Brain microvascular endothelial cell (primary cell): ENCODE results near the gene ITGB5.

Source experiments
- DNase-seq: peaks from one replicate; pipeline ENCODE4 v3.0.0-alpha.2; 2020
- H3K27ac ChIP-seq: fragments of 250-450 bp; sonication (Bioruptor Pico); 2 replicates; pipeline ENCODE4 v1.5.1; 2020; ENCODE audit warnings: mild to moderate bottlenecking, moderate library complexity
- H3K27me3 ChIP-seq: fragments of 250-450 bp; sonication (Bioruptor Pico); replicated peaks from 2 replicates; pipeline ENCODE4 v1.5.1; 2020; ENCODE audit warnings: mild to moderate bottlenecking
- H3K36me3 ChIP-seq: fragments of 250-450 bp; sonication (Bioruptor Pico); replicated peaks from 2 replicates; pipeline ENCODE4 v1.5.1; 2020; ENCODE audit warnings: mild to moderate bottlenecking
- H3K4me3 ChIP-seq: 2 replicates; pipeline ENCODE4 v1.5.1; 2011; ENCODE audit warnings: low read depth, mild to moderate bottlenecking, control low read depth, low read length, moderate library complexity
- CTCF ChIP-seq: IDR thresholded peaks from 2 replicates; pipeline ENCODE4 v1.5.1; 2011; ENCODE audit warnings: low read depth, mild to moderate bottlenecking, moderate library complexity, low read length, control low read depth, inconsistent platforms; ENCODE audit errors: missing control alignments
- in situ Hi-C: cut with HindIII; loops from 2 replicates; pipeline ENCODE4 v1.10.0; 2017; ENCODE audit warnings: low sequenced_read_pairs, low pct_ligation_motif_present

The ITGB5 gene

GRCh38 chr3:124799676-124800075 lies 87.5 kb downstream of the ITGB5 start:
- Histone ChIP-seq H3K36me3 (peaks cover 22% of the 10 kb centered on the region), H3K27me3 (no peaks in the 10 kb centered on the region), H3K27ac (no peak overlapping the region), H3K4me3 (no peak overlapping the region)
- TF ChIP-seq CTCF: no peak
- in situ Hi-C loops: no loop called here
- DNase-seq: no peak

GRCh38 chr3:124797426-124797945 lies 89.7 kb downstream of the ITGB5 start:
- H3K4me3 ChIP-seq: no peak overlapping the region
- no peak overlapping the region for H3K27ac ChIP-seq
- no peak for DNase-seq
- H3K27me3 ChIP-seq: no peaks in the 10 kb centered on the region
- in situ Hi-C loops: no loop called here
- TF ChIP-seq CTCF: no peak
- H3K36me3 ChIP-seq: peaks cover 26% of the 10 kb centered on the region

GRCh38 chr3:124796477-124796876 lies 90.7 kb downstream of the ITGB5 start:
- no peak for DNase-seq
- H3K36me3 ChIP-seq: peaks cover 27% of the 10 kb centered on the region
- H3K27me3 ChIP-seq: no peaks in the 10 kb centered on the region
- no peak for TF ChIP-seq CTCF
- H3K4me3 ChIP-seq: no peak overlapping the region
- H3K27ac ChIP-seq: no peak overlapping the region
- in situ Hi-C loops: no loop called here

- no peak overlapping the region for H3K4me3 ChIP-seq
- no peaks in the 10 kb centered on the region for H3K27me3 ChIP-seq
- H3K27ac ChIP-seq: peak overlapping the region; percentile 87
- in situ Hi-C loops: no loop called here
- DNase-seq: no peak
- TF ChIP-seq CTCF: no peak
- peaks cover 29% of the 10 kb centered on the region for H3K36me3 ChIP-seq
Measured at GRCh38 chr3:124793054-124793739, 94.0 kb downstream of the ITGB5 start.

- DNase-seq: no peak
- H3K27me3 ChIP-seq: no peaks in the 10 kb centered on the region
- H3K36me3 ChIP-seq: peaks cover 29% of the 10 kb centered on the region
- TF ChIP-seq CTCF: no peak
- no peak overlapping the region for H3K4me3 ChIP-seq
- in situ Hi-C loops: no loop called here
- peak overlapping the region; percentile 87 for H3K27ac ChIP-seq
Measured at GRCh38 chr3:124792341-124793040, 94.7 kb downstream of the ITGB5 start.
